ENCODE data around the gene CALML4. TPM values are rescaled to one million over a fixed set of nuclear protein-coding genes. Genes with fewer than 3 reads are reported as not detected.

CALML4 gene
- total and polyA plus RNA-seq, 4 donors, result 10.4 to 21.7 (median 14.4) TPM

GRCh38 chr15:68166847-68167246 is 38.3 kb downstream of the CALML4 start:
- TF ChIP-seq, protein P1, sequence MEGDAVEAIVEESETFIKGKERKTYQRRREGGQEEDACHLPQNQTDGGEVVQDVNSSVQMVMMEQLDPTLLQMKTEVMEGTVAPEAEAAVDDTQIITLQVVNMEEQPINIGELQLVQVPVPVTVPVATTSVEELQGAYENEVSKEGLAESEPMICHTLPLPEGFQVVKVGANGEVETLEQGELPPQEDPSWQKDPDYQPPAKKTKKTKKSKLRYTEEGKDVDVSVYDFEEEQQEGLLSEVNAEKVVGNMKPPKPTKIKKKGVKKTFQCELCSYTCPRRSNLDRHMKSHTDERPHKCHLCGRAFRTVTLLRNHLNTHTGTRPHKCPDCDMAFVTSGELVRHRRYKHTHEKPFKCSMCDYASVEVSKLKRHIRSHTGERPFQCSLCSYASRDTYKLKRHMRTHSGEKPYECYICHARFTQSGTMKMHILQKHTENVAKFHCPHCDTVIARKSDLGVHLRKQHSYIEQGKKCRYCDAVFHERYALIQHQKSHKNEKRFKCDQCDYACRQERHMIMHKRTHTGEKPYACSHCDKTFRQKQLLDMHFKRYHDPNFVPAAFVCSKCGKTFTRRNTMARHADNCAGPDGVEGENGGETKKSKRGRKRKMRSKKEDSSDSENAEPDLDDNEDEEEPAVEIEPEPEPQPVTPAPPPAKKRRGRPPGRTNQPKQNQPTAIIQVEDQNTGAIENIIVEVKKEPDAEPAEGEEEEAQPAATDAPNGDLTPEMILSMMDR (IDR thresholded peaks at IDR 0.05; ENCODE audit: control extremely low read depth, extremely low read depth), result no peak
- Histone ChIP-seq H3K4me3 (no peak overlapping the region), H3K27me3 (ENCODE audit: control insufficient read depth in 3 of 3, insufficient read depth in 3 of 3, low read length in 2 of 3) (no peaks in the 10 kb centered on the region), H3K4me1 (ENCODE audit: control insufficient read depth in 5 of 5, insufficient read depth in 5 of 5, low read length in 5 of 5) (peaks cover 0 to 2% (median 0%) of the 10 kb centered on the region in 5 donors), H3K9me3 (ENCODE audit: control insufficient read depth in 4 of 4, insufficient read depth in 3 of 4, low read length in 3 of 4) (peaks cover 0 to 3% (median 0%) of the 10 kb centered on the region in 4 donors), H3K9ac (ENCODE audit: insufficient read depth in 1 of 2, low read length in 2 of 2) (no peak overlapping the region), H3K27ac (ENCODE audit: low read depth in 1 of 2, low read length in 1 of 2) (no peak overlapping the region), H3K36me3 (ENCODE audit: control insufficient read depth in 4 of 4, insufficient read depth in 4 of 4, low read length in 4 of 4) (peaks cover 0 to 7% (median 5%) of the 10 kb centered on the region in 4 donors)
- DNase-seq (no peak), ATAC-seq (ENCODE audit: insufficient read depth, low FRiP score) (no peak)
- WGBS, 2 donors, result 91 to 93% methylated on average over 4 of the region's 4 CpGs

DNA sequence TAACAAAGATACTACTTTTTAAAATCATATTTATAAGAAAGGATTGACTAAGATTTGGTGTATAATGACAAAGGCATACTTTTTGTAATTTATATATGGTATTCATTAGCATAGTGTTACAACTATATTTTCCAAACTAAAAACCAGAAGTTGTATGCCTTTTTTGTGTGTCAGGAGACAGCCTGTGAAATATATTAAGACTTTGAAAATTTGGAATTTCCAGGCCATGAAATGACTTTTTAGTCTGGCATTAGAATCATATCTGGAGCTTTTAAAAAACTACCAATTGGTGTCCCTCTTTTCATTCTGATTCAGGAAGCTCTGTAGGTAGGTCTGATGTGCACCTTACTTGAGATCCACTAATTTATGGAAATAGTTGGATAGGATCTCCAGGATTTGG is 41.9 kb downstream of the CALML4 start:
- Histone ChIP-seq H3K4me1 (ENCODE audit: control insufficient read depth in 5 of 5, insufficient read depth in 5 of 5, low read length in 5 of 5) (no peaks in the 10 kb centered on the region), H3K27ac (ENCODE audit: low read depth in 1 of 2, low read length in 1 of 2) (no peak overlapping the region), H3K4me3 (no peak overlapping the region), H3K9ac (ENCODE audit: insufficient read depth in 1 of 2, low read length in 2 of 2) (no peak overlapping the region), H3K27me3 (ENCODE audit: control insufficient read depth in 3 of 3, insufficient read depth in 3 of 3, low read length in 2 of 3) (no peaks in the 10 kb centered on the region), H3K36me3 (ENCODE audit: control insufficient read depth in 4 of 4, insufficient read depth in 4 of 4, low read length in 4 of 4) (peaks cover 4 to 20% (median 12%) of the 10 kb centered on the region in 4 donors), H3K9me3 (ENCODE audit: control insufficient read depth in 4 of 4, insufficient read depth in 3 of 4, low read length in 3 of 4) (peaks cover 0 to 3% (median 0%) of the 10 kb centered on the region in 4 donors)
- ATAC-seq (ENCODE audit: insufficient read depth, low FRiP score) (no peak), DNase-seq (no peak)
- TF ChIP-seq, protein P1 (IDR thresholded peaks at IDR 0.05; ENCODE audit: control extremely low read depth, extremely low read depth), result no peak

- DNase-seq (peak in 2 of 3 donors; percentile 13 to 31), ATAC-seq (ENCODE audit: insufficient read depth, low FRiP score) (no peak)
- H3K9ac ChIP-seq (ENCODE audit: insufficient read depth in 1 of 2, low read length in 2 of 2), result no peak overlapping the region
- TF ChIP-seq, protein P1 (IDR thresholded peaks at IDR 0.05; ENCODE audit: control extremely low read depth, extremely low read depth), result no peak
- no peak overlapping the region for H3K27ac ChIP-seq (ENCODE audit: low read depth in 1 of 2, low read length in 1 of 2)
- no peak overlapping the region for H3K4me3 ChIP-seq
- WGBS, 2 donors, result 57 to 75% methylated on average over 3 of the region's 3 CpGs
- peaks cover 0 to 3% (median 0%) of the 10 kb centered on the region in 4 donors for H3K9me3 ChIP-seq (ENCODE audit: control insufficient read depth in 4 of 4, insufficient read depth in 3 of 4, low read length in 3 of 4)
- H3K36me3 ChIP-seq (ENCODE audit: control insufficient read depth in 4 of 4, insufficient read depth in 4 of 4, low read length in 4 of 4), result peaks cover 5 to 30% (median 20%) of the 10 kb centered on the region in 4 donors
- no peaks in the 10 kb centered on the region for H3K4me1 ChIP-seq (ENCODE audit: control insufficient read depth in 5 of 5, insufficient read depth in 5 of 5, low read length in 5 of 5)
- H3K27me3 ChIP-seq (ENCODE audit: control insufficient read depth in 3 of 3, insufficient read depth in 3 of 3, low read length in 2 of 3), result no peaks in the 10 kb centered on the region
Observed at GRCh38 chr15:68158046-68158628, 47.0 kb downstream of the CALML4 start.

DNA sequence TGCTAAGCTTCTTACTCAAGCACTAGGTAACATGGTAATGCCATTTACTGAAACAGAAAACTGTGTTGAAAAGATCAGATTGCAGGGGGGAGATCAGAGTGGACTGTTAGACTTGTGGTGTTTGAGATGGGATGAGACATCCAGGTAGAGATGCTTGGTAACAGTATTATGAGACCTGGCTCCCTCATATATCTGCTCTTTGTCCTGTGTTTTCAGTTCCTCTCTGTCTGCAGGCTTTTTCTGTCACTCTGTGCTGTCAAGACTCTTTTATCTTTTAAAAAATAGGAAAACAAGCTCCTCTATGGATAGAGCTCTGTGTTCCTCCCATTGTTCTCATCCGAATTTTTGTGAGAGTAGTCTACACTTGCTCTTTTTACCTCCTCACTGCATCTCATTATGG is 48.1 kb downstream of the CALML4 start:
- no peak for ATAC-seq (ENCODE audit: insufficient read depth, low FRiP score)
- Histone ChIP-seq H3K36me3 (ENCODE audit: control insufficient read depth in 4 of 4, insufficient read depth in 4 of 4, low read length in 4 of 4) (peaks cover 4 to 28% (median 18%) of the 10 kb centered on the region in 4 donors), H3K4me3 (no peak overlapping the region), H3K27me3 (ENCODE audit: control insufficient read depth in 3 of 3, insufficient read depth in 3 of 3, low read length in 2 of 3) (no peaks in the 10 kb centered on the region), H3K9ac (ENCODE audit: insufficient read depth in 1 of 2, low read length in 2 of 2) (no peak overlapping the region), H3K9me3 (ENCODE audit: control insufficient read depth in 4 of 4, insufficient read depth in 3 of 4, low read length in 3 of 4) (peaks cover 0 to 2% (median 0%) of the 10 kb centered on the region in 4 donors), H3K4me1 (ENCODE audit: control insufficient read depth in 5 of 5, insufficient read depth in 5 of 5, low read length in 5 of 5) (no peaks in the 10 kb centered on the region), H3K27ac (ENCODE audit: low read depth in 1 of 2, low read length in 1 of 2) (no peak overlapping the region)
- 45 to 64% methylated on average over 1 of the region's 1 CpG for WGBS, 2 donors
- DNase-seq, result no peak
- TF ChIP-seq, protein P1 (IDR thresholded peaks at IDR 0.05; ENCODE audit: control extremely low read depth, extremely low read depth), result no peak

All from lung (tissue), 12 donors.